NB4 (cell line): ENCODE results near the gene RAD51B.

ENCODE experiments used
- CTCF ChIP-seq: IDR thresholded peaks from one replicate; pipeline ENCODE4 v1.5.1; 2012; ENCODE audit warnings: low read depth, low read length
- MAX ChIP-seq: IDR thresholded peaks from 2 replicates; pipeline ENCODE4 v1.6.1; 2011; ENCODE audit warnings: low read depth, low read length
- MYC ChIP-seq: IDR thresholded peaks from 2 replicates; pipeline ENCODE4 v1.6.1; 2011; ENCODE audit warnings: low read depth, low read length
- POLR2A ChIP-seq: IDR thresholded peaks from 2 replicates; pipeline ENCODE4 v1.6.1; 2011; ENCODE audit warnings: mild to moderate bottlenecking; ENCODE audit not compliant: insufficient read length; ENCODE audit errors: extremely low read depth

GRCh38 chr14:68580671-68581070, 761.1 kb downstream of the RAD51B start:
- no peak for TF ChIP-seq CTCF
- no peak for TF ChIP-seq POLR2A
- no peak for TF ChIP-seq MAX
- TF ChIP-seq MYC = no peak
